CD4-positive, alpha-beta T cell (primary cell): ENCODE measurements around the gene EIF4E1B. TPM values are rescaled to one million over a fixed set of nuclear protein-coding genes. Genes with fewer than 3 reads are reported as not detected.

Source experiments
- ATAC-seq: fragments of 200-7000 bp; cut with Tn5 transposase; one replicate; pipeline ENCODE4 v1.10.0; 2022; ENCODE audit warnings: mild to moderate bottlenecking; ENCODE audit not compliant: poor library complexity
- CTCF ChIA-PET: fragments of 350-600 bp; sonication (Branson Sonifier 250); formaldehyde crosslinking; loops from one replicate; lab custom pipeline; 2021; ENCODE audit warnings: antibody characterized with exemption, inconsistent platforms; lab: Charles Lee
- POLR2A ChIA-PET: fragments of 350-600 bp; sonication (Branson Sonifier 250); formaldehyde crosslinking; loops from one replicate; lab custom pipeline; 2021; ENCODE audit warnings: antibody characterized with exemption, inconsistent platforms; lab: Charles Lee
- DNase-seq, 14 experiments: peaks; one replicate each; pipeline ENCODE4 v3.0.0-alpha.2; 2013 to 2020; ENCODE audit warnings: mixed read lengths in 2 of 14
- H3K27ac ChIP-seq, 2 donors: one replicate each; pipeline versions ENCODE4 v1.5.1 to v1.7.0; 2013; ENCODE audit warnings: low read length in 2 of 2, low read depth in 1 of 2, mild to moderate bottlenecking in 1 of 2
- H3K27me3 ChIP-seq, 2 experiments: 1 replicate in 1 of 2; 2 replicates in 1 of 2; pipeline versions ENCODE4 v1.6.1 to v1.7.0; 2013; ENCODE audit warnings: low read length in 2 of 2, control low read depth in 1 of 2, mild to moderate bottlenecking in 1 of 2, moderate library complexity in 1 of 2; ENCODE audit not compliant: insufficient read depth in 2 of 2, control insufficient read depth in 1 of 2
- H3K36me3 ChIP-seq: one replicate; pipeline ENCODE4 v1.6.1; 2013; ENCODE audit warnings: low read length, control low read depth; ENCODE audit not compliant: insufficient read depth
- H3K4me1 ChIP-seq: one replicate; pipeline ENCODE4 v1.6.1; 2013; ENCODE audit warnings: low read length, control low read depth; ENCODE audit not compliant: insufficient read depth
- H3K4me3 ChIP-seq: one replicate; pipeline ENCODE4 v1.5.1; 2013; ENCODE audit warnings: mild to moderate bottlenecking, low read length, moderate library complexity
- H3K9me3 ChIP-seq, 2 experiments: 1 replicate in 1 of 2; 2 replicates in 1 of 2; pipeline versions ENCODE4 v1.6.1 to v1.7.0; 2013; ENCODE audit warnings: low read length in 2 of 2, mild to moderate bottlenecking in 2 of 2, control low read depth in 1 of 2, moderate library complexity in 1 of 2; ENCODE audit not compliant: control insufficient read depth in 1 of 2, insufficient read depth in 1 of 2
- H3K27ac Mint-ChIP-seq: one replicate; pipeline ENCODE4 v1.8.0; 2020; ENCODE audit warnings: mixed read lengths
- H3K27me3 Mint-ChIP-seq: one replicate; pipeline ENCODE4 v1.8.0; 2021; ENCODE audit warnings: mixed read lengths
- H3K36me3 Mint-ChIP-seq: one replicate; pipeline ENCODE4 v1.8.0; 2021; ENCODE audit warnings: low read depth, mixed read lengths
- H3K4me1 Mint-ChIP-seq: one replicate; pipeline ENCODE4 v1.8.0; 2021; ENCODE audit warnings: low read depth, mixed read lengths
- H3K4me3 Mint-ChIP-seq: one replicate; pipeline ENCODE4 v1.8.0; 2020; ENCODE audit warnings: mild to moderate bottlenecking, mixed read lengths
- H3K9me3 Mint-ChIP-seq: one replicate; pipeline ENCODE4 v1.8.0; 2020; ENCODE audit warnings: mixed read lengths
- intact Hi-C, 2 experiments: fragments of 100-400 bp; cut with DNase I in 1 of 2; cut with micrococcal nuclease in 1 of 2; formaldehyde crosslinking; loops; one replicate each; pipeline versions ENCODE4 v1.15.1 to v1.9.0; 2023 to 2025; cut with DNase I, micrococcal nuclease
- total RNA-seq, 174 experiments: library from RNA in 2 of 174; stranded (reverse) in 2 of 174; gene quantifications; one replicate each; pipeline ENCODE4 v1.2.3 and lab custom pipeline; 2021 to 2026
- TF ChIP-seq, protein P1 (sequence below): fragments of 200-600 bp; IDR thresholded peaks from one replicate; pipeline ENCODE4 v1.8.0; 2022; ENCODE audit warnings: antibody characterized with exemption, mild to moderate bottlenecking

EIF4E1B gene
- total RNA-seq, 2 experiments from 2014 or later: not detected

DNA sequence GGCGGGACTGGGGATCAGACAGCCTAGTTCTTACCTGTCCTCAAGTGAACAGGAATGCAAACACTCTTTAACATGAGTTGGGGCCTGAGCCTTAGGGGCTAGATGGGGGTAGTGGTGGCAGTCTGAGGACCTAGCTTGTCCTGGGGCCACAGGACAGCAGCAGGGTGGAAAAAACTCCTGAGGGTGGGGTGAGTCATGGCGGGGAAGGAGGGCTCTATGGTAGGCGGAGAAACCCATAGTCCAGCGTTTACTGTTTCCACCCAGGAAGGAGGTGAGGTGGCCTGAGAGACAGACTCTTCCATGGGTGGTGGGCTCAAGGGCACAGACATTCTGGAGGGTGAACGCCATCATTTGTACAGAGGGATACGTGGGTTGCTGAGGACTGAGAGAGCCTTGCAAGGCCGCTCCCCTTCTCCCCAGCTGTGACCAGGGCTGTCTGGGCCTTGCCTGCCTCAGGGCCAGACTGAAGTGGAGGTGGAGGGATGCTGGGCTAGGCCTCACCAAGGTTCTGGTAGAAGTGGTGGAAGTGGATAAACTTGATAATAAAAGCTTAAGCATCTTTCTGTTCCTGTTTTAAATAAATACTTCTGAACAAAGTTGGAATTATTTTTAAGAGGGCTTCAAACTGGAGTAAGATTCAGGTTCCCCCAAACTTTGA, 15.7 kb downstream of the EIF4E1B start:
- H3K4me3 Mint-ChIP-seq: peak overlapping the region; percentile 93
- peaks cover 44% of the 10 kb centered on the region for H3K4me1 ChIP-seq
- H3K36me3 Mint-ChIP-seq: no peaks in the 10 kb centered on the region
- H3K36me3 ChIP-seq: no peaks in the 10 kb centered on the region
- H3K9me3 Mint-ChIP-seq: no peaks in the 10 kb centered on the region
- H3K4me3 ChIP-seq: peak overlapping the region; percentile 71
- ChIA-PET CTCF (interaction anchor here (1.0 to 4.3 kb wide), 4 partner anchors 13 to 229 kb away, joined by 3 to 43 read pairs (median 5); partner anchors contain the start of gene FAF2), POLR2A (interaction anchor here (0.8 to 4.4 kb wide), 9 partner anchors 13 to 657 kb away, joined by 3 to 52 read pairs (median 4); partner anchors contain the start of genes EIF4E1B, HIGD2A, KIAA1191 and NOP16)
- H3K9me3 ChIP-seq: no peaks in the 10 kb centered on the region
- peak overlapping the region in 1 of 2 donors; percentile 70 for H3K27ac ChIP-seq
- H3K27ac Mint-ChIP-seq: peak overlapping the region; percentile 76
- no peaks in the 10 kb centered on the region for H3K27me3 Mint-ChIP-seq
- no peak for ATAC-seq
- peaks cover 49% of the 10 kb centered on the region for H3K4me1 Mint-ChIP-seq
- intact Hi-C loops: loop anchor here in 1 of 2 experiments (2.0 to 10.0 kb wide), 5 partner anchors 33 to 1559 kb away; partner anchors contain the start of genes FAF2, HNRNPAB and UIMC1
- no peaks in the 10 kb centered on the region for H3K27me3 ChIP-seq
- TF ChIP-seq, protein P1, sequence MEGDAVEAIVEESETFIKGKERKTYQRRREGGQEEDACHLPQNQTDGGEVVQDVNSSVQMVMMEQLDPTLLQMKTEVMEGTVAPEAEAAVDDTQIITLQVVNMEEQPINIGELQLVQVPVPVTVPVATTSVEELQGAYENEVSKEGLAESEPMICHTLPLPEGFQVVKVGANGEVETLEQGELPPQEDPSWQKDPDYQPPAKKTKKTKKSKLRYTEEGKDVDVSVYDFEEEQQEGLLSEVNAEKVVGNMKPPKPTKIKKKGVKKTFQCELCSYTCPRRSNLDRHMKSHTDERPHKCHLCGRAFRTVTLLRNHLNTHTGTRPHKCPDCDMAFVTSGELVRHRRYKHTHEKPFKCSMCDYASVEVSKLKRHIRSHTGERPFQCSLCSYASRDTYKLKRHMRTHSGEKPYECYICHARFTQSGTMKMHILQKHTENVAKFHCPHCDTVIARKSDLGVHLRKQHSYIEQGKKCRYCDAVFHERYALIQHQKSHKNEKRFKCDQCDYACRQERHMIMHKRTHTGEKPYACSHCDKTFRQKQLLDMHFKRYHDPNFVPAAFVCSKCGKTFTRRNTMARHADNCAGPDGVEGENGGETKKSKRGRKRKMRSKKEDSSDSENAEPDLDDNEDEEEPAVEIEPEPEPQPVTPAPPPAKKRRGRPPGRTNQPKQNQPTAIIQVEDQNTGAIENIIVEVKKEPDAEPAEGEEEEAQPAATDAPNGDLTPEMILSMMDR: no peak
- no peak for DNase-seq

DNA sequence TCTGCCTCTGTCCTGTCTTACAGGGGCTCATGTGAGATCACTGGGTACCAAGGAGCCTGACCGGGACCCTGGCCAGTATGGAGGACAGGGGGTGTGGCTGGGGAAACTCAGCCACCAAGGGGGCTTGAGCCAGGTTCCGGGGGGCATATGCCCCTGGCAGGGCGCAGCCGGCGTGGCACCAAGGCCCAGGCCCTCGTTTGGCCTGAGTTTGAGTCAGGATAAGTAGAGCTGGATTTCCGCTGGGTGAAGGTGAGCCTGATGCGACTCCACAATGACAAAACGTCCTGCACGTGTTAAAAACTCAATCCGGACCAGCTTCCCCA, 16.2 kb downstream of the EIF4E1B start:
- peak overlapping the region; percentile 71 for H3K4me3 ChIP-seq
- peak overlapping the region; percentile 65 to 70 for H3K27ac ChIP-seq
- Mint-ChIP-seq H3K4me3 (peak overlapping the region; percentile 93), H3K27ac (peak overlapping the region; percentile 76), H3K9me3 (no peaks in the 10 kb centered on the region), H3K27me3 (no peaks in the 10 kb centered on the region), H3K4me1 (peaks cover 52% of the 10 kb centered on the region), H3K36me3 (no peaks in the 10 kb centered on the region)
- DNase-seq (no peak), ATAC-seq (no peak)
- H3K36me3 ChIP-seq: no peaks in the 10 kb centered on the region
- no peaks in the 10 kb centered on the region for H3K9me3 ChIP-seq
- intact Hi-C loops: loop anchor here in 1 of 2 experiments (2.0 to 10.0 kb wide), 5 partner anchors 34 to 1558 kb away; partner anchors contain the start of genes FAF2, HNRNPAB and UIMC1
- ChIA-PET CTCF (interaction anchor here (0.6 to 4.3 kb wide), 6 partner anchors 10 to 230 kb away, joined by 3 to 43 read pairs (median 5); partner anchors contain the start of gene FAF2), POLR2A (interaction anchor here (0.6 to 4.4 kb wide), 12 partner anchors 13 to 657 kb away, joined by 3 to 52 read pairs (median 4); partner anchors contain the start of genes EIF4E1B, HIGD2A, KIAA1191 and NOP16)
- TF ChIP-seq, protein P1: no peak
- H3K27me3 ChIP-seq: no peaks in the 10 kb centered on the region
- H3K4me1 ChIP-seq: peaks cover 48% of the 10 kb centered on the region

DNA sequence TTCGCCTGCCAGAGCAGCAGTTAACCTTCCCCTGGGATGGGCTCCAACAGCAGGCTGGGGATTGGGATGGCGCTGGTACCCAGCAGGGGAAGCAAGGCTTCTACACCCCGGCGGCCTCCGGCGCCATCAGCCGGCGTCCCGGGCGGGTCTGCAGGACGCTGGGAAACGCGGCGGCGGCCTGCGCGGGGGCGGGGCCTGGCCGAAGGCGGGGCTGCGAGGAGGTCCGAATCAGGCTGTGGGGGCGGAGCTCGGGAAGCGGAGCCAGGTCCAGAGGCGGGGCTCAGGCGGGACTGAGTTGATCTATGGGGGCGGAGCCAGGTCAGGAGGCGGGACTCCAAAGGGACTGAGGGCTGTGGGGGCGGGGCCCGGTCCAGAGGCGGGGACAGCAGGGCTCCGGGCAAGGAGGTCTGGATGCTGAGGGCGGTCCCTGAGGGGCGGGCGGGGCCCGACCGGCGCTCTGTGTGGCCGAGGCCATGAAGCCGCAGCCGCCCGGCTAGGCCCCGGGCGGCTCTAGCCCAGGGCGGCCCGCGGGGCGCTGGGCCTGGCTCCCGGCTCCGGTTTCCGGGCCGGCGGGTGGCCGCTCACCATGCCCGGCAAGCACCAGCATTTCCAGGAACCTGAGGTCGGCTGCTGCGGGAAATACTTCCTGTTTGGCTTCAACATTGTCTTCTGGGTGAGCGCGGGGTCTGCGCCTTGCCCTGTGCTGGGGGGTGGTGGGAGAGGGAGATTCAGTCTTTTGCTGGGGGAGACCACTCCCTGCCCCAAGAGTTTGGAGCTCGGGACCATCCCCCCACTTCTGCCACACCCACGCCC, 16.8 kb downstream of the EIF4E1B start, which contains the start of gene TSPAN17:
TSS of gene TSPAN17 (plus strand) at position 455 of the 813 bp plus-strand sequence. CDS start at position 587, 132 bp downstream.
- H3K27me3 ChIP-seq: no peaks in the 10 kb centered on the region
- H3K27ac Mint-ChIP-seq: peak within 1 kb of the TSS; percentile 76
- H3K36me3 Mint-ChIP-seq: no peaks in the 10 kb centered on the region
- H3K27me3 Mint-ChIP-seq: no peaks in the 10 kb centered on the region
- H3K27ac ChIP-seq: peak within 1 kb of the TSS; percentile 65 to 70
- peak; percentile 91 to 100 (median 98) for DNase-seq
- TF ChIP-seq, protein P1: no peak
- H3K9me3 ChIP-seq: no peaks in the 10 kb centered on the region
- H3K9me3 Mint-ChIP-seq: no peaks in the 10 kb centered on the region
- CTCF ChIA-PET: interaction anchor here (0.5 to 4.3 kb wide), 8 partner anchors 9 to 231 kb away, joined by 3 to 43 read pairs (median 5); partner anchors contain the start of genes CLTB and FAF2
- peaks cover 58% of the 10 kb centered on the region for H3K4me1 Mint-ChIP-seq
- peak within 1 kb of the TSS; percentile 71 for H3K4me3 ChIP-seq
- intact Hi-C loops: loop anchor here in 1 of 2 experiments (2.0 to 10.0 kb wide), 5 partner anchors 34 to 1558 kb away; partner anchors contain the start of genes FAF2, HNRNPAB and UIMC1
- peak within 1 kb of the TSS; percentile 93 for H3K4me3 Mint-ChIP-seq
- H3K36me3 ChIP-seq: no peaks in the 10 kb centered on the region
- H3K4me1 ChIP-seq: peaks cover 52% of the 10 kb centered on the region
- peak; percentile 90 for ATAC-seq
- POLR2A ChIA-PET: interaction anchor here (0.6 to 4.4 kb wide), 14 partner anchors 12 to 656 kb away, joined by 3 to 52 read pairs (median 4); partner anchors contain the start of genes EIF4E1B, HIGD2A, KIAA1191 and NOP16
